Stimulated activated CD4-positive, alpha-beta T cell treated with anti-CD3 and anti-CD28 coated beads, TNF-alpha, amount 100 ng/mL, for 1 hour (primary cell): ENCODE measurements around the gene CD79A.

Experiments used
- DNase-seq, 3 donors: peaks; one replicate each; pipeline ENCODE4 v3.0.0-alpha.2; 2020; ENCODE audit warnings: low read depth in 3 of 3, low spot score in 1 of 3

CD79A gene

GRCh38 chr19:41876847-41877832 is at the start of gene CD79A:
Gene CD79A (plus strand): TSS chr19:41877279. CDS start chr19:41877305, 26 bp downstream.
- no peak for DNase-seq

- DNase-seq, result no peak
Measured at GRCh38 chr19:41837981-41838708, 38.9 kb upstream of the CD79A start.

GRCh38 chr19:41839211-41839610 is 37.9 kb upstream of the CD79A start:
- DNase-seq, result no peak

- DNase-seq, result no peak
Measured at GRCh38 chr19:41843371-41843770, 33.7 kb upstream of the CD79A start.

GRCh38 chr19:41844601-41845000 is 32.5 kb upstream of the CD79A start, which contains the start of gene LYPD4:
Gene LYPD4 (minus strand): TSS chr19:41844683. CDS start chr19:41839285, 5,398 bp downstream.
- DNase-seq, result no peak

- DNase-seq, result no peak
Measured at GRCh38 chr19:41845001-41845050, 32.3 kb upstream of the CD79A start, which contains the start of gene DMRTC2. Gene DMRTC2 (plus strand): TSS chr19:41845042. CDS start chr19:41847429, 2,387 bp downstream.

- DNase-seq, result no peak
Measured at GRCh38 chr19:41845051-41845590, 32.0 kb upstream of the CD79A start.

GRCh38 chr19:41847351-41848105 is 29.6 kb upstream of the CD79A start:
- DNase-seq, result no peak

DNA sequence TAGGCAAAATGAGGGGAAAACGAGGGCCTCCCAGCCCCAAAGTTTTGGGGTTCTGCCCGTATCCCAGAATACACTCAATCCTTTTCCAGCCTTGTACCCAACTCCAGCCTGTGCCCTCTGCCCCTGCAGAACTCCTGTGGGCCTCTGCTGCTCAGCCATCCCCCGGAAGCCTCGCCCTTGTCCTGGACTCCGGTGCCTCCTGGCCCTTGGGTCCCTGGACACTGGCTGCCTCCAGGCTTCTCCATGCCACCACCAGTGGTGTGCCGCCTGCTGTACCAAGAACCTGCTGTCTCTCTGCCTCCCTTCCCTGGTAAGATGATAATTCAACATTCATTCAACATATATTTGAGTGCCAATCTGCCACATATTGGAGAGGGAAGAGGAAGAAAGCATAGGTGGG is 28.4 kb upstream of the CD79A start:
- no peak for DNase-seq

GRCh38 chr19:41849067-41849466 is 28.0 kb upstream of the CD79A start:
- DNase-seq, result no peak

- no peak for DNase-seq
Measured at GRCh38 chr19:41850381-41850780, 26.7 kb upstream of the CD79A start.

DNA sequence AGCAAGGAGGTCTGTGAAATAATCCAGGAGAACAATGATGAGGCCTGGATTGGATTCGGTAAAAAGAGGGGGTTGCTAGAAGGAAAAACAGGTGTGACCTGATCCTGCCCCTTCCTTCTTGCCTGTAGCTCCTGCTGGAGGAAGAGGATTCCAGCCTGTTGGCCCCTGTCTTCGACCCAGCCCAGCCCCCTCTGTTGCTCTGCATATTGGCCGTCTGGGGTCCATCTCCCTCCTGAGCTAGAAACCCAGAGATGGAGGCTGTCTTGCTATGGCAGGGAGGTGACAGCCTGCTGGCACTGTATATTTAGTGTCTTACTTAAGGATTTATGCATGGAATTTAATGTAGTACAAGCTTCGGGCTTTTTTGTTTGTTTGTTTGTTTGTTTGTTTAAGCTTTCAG is 25.6 kb upstream of the CD79A start:
- DNase-seq, result no peak

GRCh38 chr19:41853344-41853743 is 23.7 kb upstream of the CD79A start:
- no peak for DNase-seq

GRCh38 chr19:41853768-41854167 is 23.3 kb upstream of the CD79A start:
- no peak for DNase-seq

- DNase-seq, result no peak
Measured at GRCh38 chr19:41859213-41859617, 17.9 kb upstream of the CD79A start.

GRCh38 chr19:41859618-41860418 is 17.3 kb upstream of the CD79A start, which contains the start of gene RPS19:
Gene RPS19 (plus strand): TSS chr19:41860255. CDS start chr19:41860775, 520 bp downstream.
- DNase-seq, result peak; percentile 95 to 97 (median 96)

DNA sequence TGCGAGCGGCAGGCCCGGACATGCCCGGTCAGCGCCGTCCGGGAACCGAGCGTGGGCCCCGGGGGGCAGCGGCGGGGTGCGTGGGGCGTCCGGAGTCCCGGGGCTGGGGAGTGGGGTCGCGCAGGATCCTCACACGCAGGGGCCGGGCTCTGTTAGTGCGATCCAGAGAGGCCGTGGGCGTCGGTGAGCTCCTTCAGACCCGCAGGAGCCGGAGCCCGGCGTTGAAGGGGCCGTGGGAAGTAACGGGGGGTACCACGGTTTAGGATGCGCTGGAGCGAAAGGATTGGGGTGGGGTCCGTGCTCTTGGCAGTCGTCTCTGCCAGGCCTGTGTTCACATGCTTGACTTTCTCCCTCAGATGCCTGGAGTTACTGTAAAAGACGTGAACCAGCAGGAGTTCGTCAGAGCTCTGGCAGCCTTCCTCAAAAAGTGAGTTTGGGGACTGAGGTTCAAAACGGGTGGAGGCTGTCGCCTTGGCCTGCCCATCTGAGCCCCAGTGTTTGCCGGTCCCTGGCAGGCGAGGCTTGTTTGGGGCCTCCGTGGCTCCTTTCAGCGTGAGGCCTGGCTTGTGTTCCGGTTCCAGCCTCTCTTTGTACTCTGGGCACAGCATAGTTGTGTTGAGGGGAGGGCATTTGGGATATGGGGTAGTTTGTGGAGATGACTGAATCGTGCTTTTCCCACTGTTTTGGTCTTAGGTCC is 16.5 kb upstream of the CD79A start:
- no peak for DNase-seq

- DNase-seq, result no peak
Measured at GRCh38 chr19:41861116-41861768, 15.8 kb upstream of the CD79A start.

DNA sequence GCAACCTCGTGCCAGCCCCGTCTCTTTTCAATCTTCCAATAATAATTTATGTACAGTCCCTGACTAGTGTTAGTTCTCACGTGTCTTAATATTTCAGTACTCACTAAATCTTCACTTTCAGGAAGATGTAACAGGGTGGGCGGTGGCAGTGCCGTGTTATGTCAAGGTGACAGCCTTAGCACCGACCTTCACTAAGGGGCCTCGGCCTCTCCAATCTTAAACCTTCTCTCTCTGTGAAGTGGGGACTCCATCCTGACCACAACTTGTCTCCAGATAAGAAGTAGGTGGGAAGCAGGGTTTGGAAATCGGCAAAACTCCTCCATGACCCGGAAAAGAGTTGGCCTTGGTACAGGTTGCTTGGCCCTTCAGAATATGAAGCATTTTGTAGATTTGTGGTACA is 15.2 kb upstream of the CD79A start:
- no peak for DNase-seq
